GM12878 (cell line): ENCODE measurements around the gene CHDH. TPM values are rescaled to one million over a fixed set of nuclear protein-coding genes. Genes with fewer than 3 reads are reported as not detected.

Experiments
- ATAC-seq: fragments of 200-7000 bp; cut with Tn5 transposase; 3 replicates; pipeline ENCODE4 v1.9.1; 2020; ENCODE audit warnings: mild to moderate bottlenecking, moderate library complexity
- BruUV-seq: library from RNA; stranded (reverse); fragments of 400-500 nt; replicated peaks from 2 replicates; lab custom pipeline; 2021; lab: Mats Ljungman, UMichigan
- CTCF ChIA-PET: fragments of 300-600 bp; sonication (Branson Sonifier 250); formaldehyde crosslinking; extraction: SDS; loops from one replicate; lab custom pipeline; 2021; ENCODE audit warnings: inconsistent platforms; lab: Yijun Ruan, JAX
- POLR2A ChIA-PET: fragments of 350-600 bp; formaldehyde crosslinking; extraction: SDS; loops from one replicate; lab custom pipeline; 2021; ENCODE audit warnings: inconsistent platforms; lab: Charles Lee
- RAD21 ChIA-PET: fragments of 300-600 bp; sonication (Branson Sonifier 250); formaldehyde crosslinking; loops from one replicate; lab custom pipeline; 2023; ENCODE audit warnings: antibody characterized with exemption; ENCODE audit not compliant: unreplicated experiment; lab: Charles Lee
- SMC1A ChIA-PET: fragments of 300-600 bp; sonication (Branson Sonifier 250); formaldehyde crosslinking; loops from one replicate; lab custom pipeline; 2023; ENCODE audit not compliant: unreplicated experiment, uncharacterized antibody; lab: Charles Lee
- DNase-seq: peaks from one replicate; pipeline ENCODE4 v3.0.0-alpha.2; 2011; ENCODE audit warnings: low read depth, low spot score
- FAIRE-seq: peaks from 3 replicates; lab custom pipeline; 2011; peaks lifted over from hg19 to GRCh38; lab: Jason Lieb, UNC
- H2AFZ ChIP-seq: 2 replicates; pipeline ENCODE4 v1.6.0; 2011; ENCODE audit warnings: low read depth, low read length, control low read depth; ENCODE audit not compliant: control insufficient read depth
- H3K27ac ChIP-seq: 2 replicates; pipeline ENCODE4 v1.5.1; 2011; ENCODE audit warnings: control low read depth; ENCODE audit not compliant: control insufficient read depth, insufficient read depth
- H3K27me3 ChIP-seq, 2 experiments: replicated peaks in 1 of 2; 2 replicates each; pipeline versions ENCODE4 v1.6.0 to v1.6.1; 2011; ENCODE audit warnings: low read length in 1 of 2; ENCODE audit not compliant: control insufficient read depth in 2 of 2, insufficient read depth in 2 of 2
- H3K36me3 ChIP-seq, 2 experiments: 2 replicates each; pipeline ENCODE4 v1.5.1; 2011; ENCODE audit warnings: low read length in 1 of 2; ENCODE audit not compliant: control insufficient read depth in 2 of 2, insufficient read depth in 2 of 2
- H3K4me1 ChIP-seq: 2 replicates; pipeline ENCODE4 v1.6.1; 2011; ENCODE audit warnings: mild to moderate bottlenecking, low read length, moderate library complexity, mixed read lengths; ENCODE audit not compliant: control insufficient read depth, insufficient read depth
- H3K4me2 ChIP-seq: 2 replicates; pipeline ENCODE4 v1.6.0; 2011; ENCODE audit warnings: control low read depth; ENCODE audit not compliant: control insufficient read depth, insufficient read depth
- H3K4me3 ChIP-seq: fragments of 200-600 bp; sonication (generic); 2 replicates; pipeline ENCODE4 v1.5.1; 2016
- H3K79me2 ChIP-seq: 2 replicates; pipeline ENCODE4 v1.6.0; 2011; ENCODE audit warnings: low read length; ENCODE audit not compliant: control insufficient read depth, insufficient read depth
- H3K9ac ChIP-seq: 2 replicates; pipeline ENCODE4 v1.8.0; 2011; ENCODE audit warnings: low read length, control low read depth, mixed read lengths; ENCODE audit not compliant: control insufficient read depth, insufficient read depth
- H3K9me3 ChIP-seq: replicated peaks from 3 replicates; pipeline ENCODE4 v1.5.1; 2011; ENCODE audit warnings: mild to moderate bottlenecking, low read length; ENCODE audit not compliant: control insufficient read depth, insufficient read depth
- H4K20me1 ChIP-seq: 2 replicates; pipeline ENCODE4 v1.6.0; 2011; ENCODE audit not compliant: control insufficient read depth, insufficient read depth
- BCL11A ChIP-seq: IDR thresholded peaks from 2 replicates; pipeline ENCODE4 v1.6.1; 2011; ENCODE audit warnings: low read depth, low read length
- NFYB ChIP-seq: IDR thresholded peaks from 2 replicates; pipeline ENCODE4 v1.6.1; 2011; ENCODE audit warnings: low read depth, mild to moderate bottlenecking, low read length, improper control_type of control experiment, moderate library complexity; ENCODE audit not compliant: insufficient read depth
- RAD21 ChIP-seq: IDR thresholded peaks from 2 replicates; pipeline ENCODE4 v1.6.1; 2011; ENCODE audit warnings: mild to moderate bottlenecking, low read depth, low read length, moderate library complexity; ENCODE audit not compliant: insufficient read depth
- STAT3 ChIP-seq: IDR thresholded peaks from 2 replicates; pipeline ENCODE4 v1.6.1; 2011; ENCODE audit warnings: low read depth, low read length, improper control_type of control experiment
- TARDBP ChIP-seq: IDR thresholded peaks from 2 replicates; pipeline ENCODE4 v1.6.1; 2016; ENCODE audit warnings: borderline replicate concordance
- TCF3 ChIP-seq: IDR thresholded peaks from 2 replicates; pipeline ENCODE4 v1.6.1; 2012; ENCODE audit warnings: low read depth, mild to moderate bottlenecking, low read length, borderline replicate concordance; ENCODE audit not compliant: insufficient read depth
- WGBS: methylation state at CpG from one replicate; pipeline ENCODE4 v1.1.6; 2016; ENCODE audit warnings: low lambda C conversion rate; ENCODE audit not compliant: insufficient replicate concordance, insufficient coverage; ENCODE audit errors: missing lambda C conversion rate; 5-methylcytosine and 5-hydroxymethylcytosine counted together
- in situ Hi-C: fragments of 300-500 bp; cut with MboI; formaldehyde crosslinking; loops from 9 replicates; pipeline ENCODE4 v1.14.3; 2018; ENCODE audit warnings: mixed read lengths
- intact Hi-C: fragments of 100-400 bp; cut with micrococcal nuclease; formaldehyde crosslinking; loops from one replicate; pipeline ENCODE4 v1.14.2; 2022; ENCODE audit not compliant: unreplicated experiment
- polyA plus RNA-seq, 11 experiments: library from polyadenylated mRNA; depleted of rRNA in 4 of 11; unstranded in 6 of 11; stranded (reverse) in 5 of 11; fragments of >200 nt; fragmentation: Nextera tagmentation in 4 of 11; fragmentation: Illumina TruSeq in 1 of 11; extraction: Ambion mirVana in 4 of 11; extraction: Trizol in 1 of 11; gene quantifications; 1 replicate in 1 of 11; 2 replicates in 10 of 11; pipeline versions ENCODE4 v1.2.1 to v1.2.3, GENCODE V29; 2011 to 2016; ENCODE audit warnings: inconsistent platforms in 2 of 11, missing spikeins in 2 of 11, low read depth in 1 of 11
- total RNA-seq, 4 experiments: library from RNA; depleted of rRNA in 3 of 4; stranded (reverse); fragments of >200 nt in 3 of 4; fragmentation: Illumina TruSeq in 1 of 4; extraction: Trizol in 1 of 4; gene quantifications; 2 replicates each; pipeline versions ENCODE4 v1.2.1 to v1.2.3, GENCODE V29; 2013 to 2021
- TF ChIP-seq, protein P1 (sequence below): fragments of 450-650 bp; IDR thresholded peaks from 2 replicates; pipeline ENCODE4 v1.6.1; 2017; ENCODE audit warnings: borderline replicate concordance
- TF ChIP-seq, protein P2 (sequence below), 3 experiments: IDR thresholded peaks in 2 of 3; conservative IDR thresholded peaks in 1 of 3; 2 replicates each; pipeline ENCODE4 v1.5.1; 2011; ENCODE audit warnings: low read depth in 3 of 3, low read length in 3 of 3, mild to moderate bottlenecking in 3 of 3, control low read depth in 2 of 3, moderate library complexity in 2 of 3, inconsistent platforms in 1 of 3, mixed read lengths in 1 of 3; ENCODE audit not compliant: control insufficient read depth in 2 of 3, insufficient read depth in 1 of 3; ENCODE audit errors: extremely low read depth in 1 of 3

The CHDH gene
- total and polyA plus RNA-seq, 10 of the 15 experiments (the other 5 are each of a cell fraction or from before 2014, with no cell fraction given) = 0.95 to 8.3 (median 2.9) TPM

DNA sequence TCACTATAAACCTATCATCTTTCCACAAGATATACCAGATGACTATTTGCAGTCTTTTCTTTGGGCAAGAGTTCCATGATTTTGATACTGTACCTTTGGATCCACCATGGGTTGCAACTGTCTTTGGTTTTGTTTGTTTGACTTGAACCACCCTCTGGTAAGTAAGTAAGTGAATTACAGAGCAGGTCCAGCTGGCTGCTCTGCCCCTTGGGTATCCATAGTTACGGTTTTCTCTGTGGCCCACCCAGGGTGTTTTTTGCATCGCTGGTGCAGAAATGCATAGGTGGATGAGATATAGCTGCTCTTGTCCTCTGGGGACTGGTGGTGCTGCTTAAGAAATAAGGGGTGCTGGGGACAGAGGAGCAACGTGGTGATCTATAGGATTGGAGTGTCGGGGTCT is 33.8 kb downstream of the CHDH start:
- WGBS = 39% methylated on average over 4 of the region's 4 CpGs
- H3K4me1 ChIP-seq = peaks cover under 1% of the 10 kb centered on the region; the same call in 1 of the 2 replicates
- H3K36me3 ChIP-seq = peaks cover 0 to 2% of the 10 kb centered on the region in 2 experiments; a peak in 2 of 4 replicates
- ChIA-PET RAD21 (no interaction called here), SMC1A (interaction anchor here (1.1 kb wide), 1 partner anchor 11 kb away, joined by 3 read pairs; no protein-coding TSS in a partner anchor), CTCF (no interaction called here), POLR2A (no interaction called here)
- no peak for DNase-seq
- FAIRE-seq = no peak
- TF ChIP-seq STAT3 (no peak), TARDBP (no peak), NFYB (no peak), RAD21 (0 out of 2 replicates have a peak, but pooled peaks have one; percentile 8), BCL11A (no peak), TCF3 (no peak)
- TF ChIP-seq, protein P1, sequence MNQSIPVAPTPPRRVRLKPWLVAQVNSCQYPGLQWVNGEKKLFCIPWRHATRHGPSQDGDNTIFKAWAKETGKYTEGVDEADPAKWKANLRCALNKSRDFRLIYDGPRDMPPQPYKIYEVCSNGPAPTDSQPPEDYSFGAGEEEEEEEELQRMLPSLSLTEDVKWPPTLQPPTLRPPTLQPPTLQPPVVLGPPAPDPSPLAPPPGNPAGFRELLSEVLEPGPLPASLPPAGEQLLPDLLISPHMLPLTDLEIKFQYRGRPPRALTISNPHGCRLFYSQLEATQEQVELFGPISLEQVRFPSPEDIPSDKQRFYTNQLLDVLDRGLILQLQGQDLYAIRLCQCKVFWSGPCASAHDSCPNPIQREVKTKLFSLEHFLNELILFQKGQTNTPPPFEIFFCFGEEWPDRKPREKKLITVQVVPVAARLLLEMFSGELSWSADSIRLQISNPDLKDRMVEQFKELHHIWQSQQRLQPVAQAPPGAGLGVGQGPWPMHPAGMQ = no peak
- TF ChIP-seq, protein P2, sequence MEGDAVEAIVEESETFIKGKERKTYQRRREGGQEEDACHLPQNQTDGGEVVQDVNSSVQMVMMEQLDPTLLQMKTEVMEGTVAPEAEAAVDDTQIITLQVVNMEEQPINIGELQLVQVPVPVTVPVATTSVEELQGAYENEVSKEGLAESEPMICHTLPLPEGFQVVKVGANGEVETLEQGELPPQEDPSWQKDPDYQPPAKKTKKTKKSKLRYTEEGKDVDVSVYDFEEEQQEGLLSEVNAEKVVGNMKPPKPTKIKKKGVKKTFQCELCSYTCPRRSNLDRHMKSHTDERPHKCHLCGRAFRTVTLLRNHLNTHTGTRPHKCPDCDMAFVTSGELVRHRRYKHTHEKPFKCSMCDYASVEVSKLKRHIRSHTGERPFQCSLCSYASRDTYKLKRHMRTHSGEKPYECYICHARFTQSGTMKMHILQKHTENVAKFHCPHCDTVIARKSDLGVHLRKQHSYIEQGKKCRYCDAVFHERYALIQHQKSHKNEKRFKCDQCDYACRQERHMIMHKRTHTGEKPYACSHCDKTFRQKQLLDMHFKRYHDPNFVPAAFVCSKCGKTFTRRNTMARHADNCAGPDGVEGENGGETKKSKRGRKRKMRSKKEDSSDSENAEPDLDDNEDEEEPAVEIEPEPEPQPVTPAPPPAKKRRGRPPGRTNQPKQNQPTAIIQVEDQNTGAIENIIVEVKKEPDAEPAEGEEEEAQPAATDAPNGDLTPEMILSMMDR (IDR thresholded peaks at IDR 0.05 in 2 of 3, conservative IDR thresholded peaks at IDR 0.05 in 1 of 3; ENCODE audit: control insufficient read depth in 2 of 3, extremely low read depth in 1 of 3, insufficient read depth in 1 of 3, low read depth in 3 of 3, low read length in 3 of 3) = peak in 2 of 3 experiments; percentile 17 to 20; a peak in 2 of 6 replicates
- peak; percentile 52 for ATAC-seq
- H3K79me2 ChIP-seq = no peaks in the 10 kb centered on the region
- no peaks in the 10 kb centered on the region for H3K27me3 ChIP-seq
- H3K4me2 ChIP-seq = no peak overlapping the region
- intact Hi-C loops = no loop called here
- no peaks in the 10 kb centered on the region for H3K9me3 ChIP-seq
- no peaks in the 10 kb centered on the region for H4K20me1 ChIP-seq
- in situ Hi-C loops = no loop called here
- no peak overlapping the region for H2AFZ ChIP-seq
- H3K27ac ChIP-seq = no peak overlapping the region
- BruUV-seq = no TSS peak
- H3K4me3 ChIP-seq = no peak overlapping the region
- H3K9ac ChIP-seq = no peak overlapping the region
